Glutamatergic neuron (in vitro differentiated cells): Measurements from ENCODE around the gene RLN3. TPM values are rescaled to one million over a fixed set of nuclear protein-coding genes. Genes with fewer than 3 reads are reported as not detected.
A peak's percentile ranks its signal among the peaks of the same experiment; 100 is the strongest.
"Not testable (repeated sequence)": the region's sequence is repeated elsewhere in the genome, so short reads cannot be mapped to it uniquely, and the experiment has no call there.

Source experiments
- DNase-seq: peaks from one replicate; pipeline ENCODE4 v3.0.0; 2022
- H3K27ac Mint-ChIP-seq: one replicate; pipeline ENCODE4 v1.8.0; 2020; ENCODE audit warnings: mild to moderate bottlenecking, mixed read lengths, inconsistent platforms; ENCODE audit not compliant: unreplicated experiment
- H3K27me3 Mint-ChIP-seq: one replicate; pipeline ENCODE4 v1.8.0; 2020; ENCODE audit warnings: mild to moderate bottlenecking, moderate library complexity, mixed read lengths, inconsistent platforms; ENCODE audit not compliant: unreplicated experiment
- H3K36me3 Mint-ChIP-seq: one replicate; pipeline ENCODE4 v1.8.0; 2020; ENCODE audit warnings: mild to moderate bottlenecking, mixed read lengths, inconsistent platforms; ENCODE audit not compliant: unreplicated experiment
- H3K4me1 Mint-ChIP-seq: one replicate; pipeline ENCODE4 v1.8.0; 2020; ENCODE audit warnings: mild to moderate bottlenecking, low read depth, mixed read lengths, inconsistent platforms; ENCODE audit not compliant: unreplicated experiment
- H3K4me3 Mint-ChIP-seq: one replicate; pipeline ENCODE4 v1.8.0; 2020; ENCODE audit warnings: mild to moderate bottlenecking, mixed read lengths, inconsistent platforms; ENCODE audit not compliant: unreplicated experiment
- H3K9me3 Mint-ChIP-seq: one replicate; pipeline ENCODE4 v1.8.0; 2020; ENCODE audit warnings: mild to moderate bottlenecking, moderate library complexity, mixed read lengths, inconsistent platforms; ENCODE audit not compliant: unreplicated experiment
- CTCF ChIP-seq: fragments of 200-600 bp; sonication (generic); IDR thresholded peaks from one replicate; pipeline ENCODE4 v1.5.0; 2021; ENCODE audit not compliant: partially characterized antibody, unreplicated experiment
- total RNA-seq: library from RNA; stranded (reverse); fragmentation: NEBNext Ultra II Directional; extraction: Animal tissue kit (Norgen Biotek cat#: 25700); gene quantifications from one replicate; pipeline ENCODE4 v1.2.1, GENCODE V29; 2021; ENCODE audit not compliant: unreplicated experiment

Gene RLN3
- total RNA-seq, 1 donor from 2014 or later: not detected

- Mint-ChIP-seq H3K9me3 (peaks cover 2% of the 10 kb centered on the region), H3K4me1 (no peaks in the 10 kb centered on the region), H3K27me3 (peaks cover 8% of the 10 kb centered on the region), H3K36me3 (no peaks in the 10 kb centered on the region), H3K4me3 (peak overlapping the region; percentile 81), H3K27ac (no peak overlapping the region)
- TF ChIP-seq CTCF: no peak
- DNase-seq: no peak
Measured at GRCh38 chr19:14030997-14031718, 3.2 kb downstream of the RLN3 start.

GRCh38 chr19:14031719-14032480, 4.0 kb downstream of the RLN3 start, which contains the start of gene IL27RA:
Gene IL27RA, plus strand, starts transcription at chr19:14031762. Its CDS starts 111 bp downstream, at chr19:14031873.
- DNase-seq: peak; percentile 63
- H3K4me1 Mint-ChIP-seq: no peaks in the 10 kb centered on the region
- no peaks in the 10 kb centered on the region for H3K36me3 Mint-ChIP-seq
- peak; percentile 55 for TF ChIP-seq CTCF
- peak within 1 kb of the TSS; percentile 81 for H3K4me3 Mint-ChIP-seq
- H3K27me3 Mint-ChIP-seq: peaks cover 9% of the 10 kb centered on the region
- H3K27ac Mint-ChIP-seq: no peak within 1 kb of the TSS
- H3K9me3 Mint-ChIP-seq: peaks cover 2% of the 10 kb centered on the region

GRCh38 chr19:14033946-14034345, 6.0 kb downstream of the RLN3 start:
- Mint-ChIP-seq H3K27ac (no peak overlapping the region), H3K4me1 (no peaks in the 10 kb centered on the region), H3K9me3 (peaks cover 2% of the 10 kb centered on the region), H3K27me3 (peaks cover 10% of the 10 kb centered on the region), H3K36me3 (no peaks in the 10 kb centered on the region), H3K4me3 (no peak overlapping the region)
- no peak for TF ChIP-seq CTCF
- DNase-seq: no peak

- not testable (repeated sequence) for DNase-seq, H3K27ac Mint-ChIP-seq, H3K4me1 Mint-ChIP-seq, H3K9me3 Mint-ChIP-seq, H3K36me3 Mint-ChIP-seq, H3K4me3 Mint-ChIP-seq
- H3K27me3 Mint-ChIP-seq: peaks cover 10% of the 10 kb centered on the region
- TF ChIP-seq CTCF: peak; percentile 14
Measured at GRCh38 chr19:14035159-14035558, 7.2 kb downstream of the RLN3 start.

- no peak for TF ChIP-seq CTCF
- no peak overlapping the region for H3K4me3 Mint-ChIP-seq
- H3K27me3 Mint-ChIP-seq: peaks cover 10% of the 10 kb centered on the region
- DNase-seq: no peak
- H3K36me3 Mint-ChIP-seq: no peaks in the 10 kb centered on the region
- H3K9me3 Mint-ChIP-seq: peaks cover 2% of the 10 kb centered on the region
- no peak overlapping the region for H3K27ac Mint-ChIP-seq
- H3K4me1 Mint-ChIP-seq: no peaks in the 10 kb centered on the region
Measured at GRCh38 chr19:14035706-14036105, 7.8 kb downstream of the RLN3 start.
